HG02973 (cell line): ENCODE data around the gene BRSK1.

Source experiments
- ATAC-seq: cut with Tn5 transposase; IDR thresholded peaks from one replicate; pipeline ENCODE4 v1.9.1; 2021; ENCODE audit warnings: moderate library complexity; ENCODE audit not compliant: unreplicated experiment

The BRSK1 gene

GRCh38 chr19:55303477-55303876 lies 19.7 kb downstream of the BRSK1 start:
- no peak for ATAC-seq

- ATAC-seq, result no peak
Measured at GRCh38 chr19:55304279-55304978, 20.6 kb downstream of the BRSK1 start.

- ATAC-seq, result no peak
Measured at GRCh38 chr19:55304980-55305379, 21.2 kb downstream of the BRSK1 start.

GRCh38 chr19:55305491-55305890 lies 21.7 kb downstream of the BRSK1 start:
- ATAC-seq, result no peak

- ATAC-seq, result no peak
Measured at GRCh38 chr19:55305983-55306562, 22.3 kb downstream of the BRSK1 start.

- ATAC-seq, result no peak
Measured at GRCh38 chr19:55306712-55307111, 22.9 kb downstream of the BRSK1 start.

- ATAC-seq, result no peak
Measured at GRCh38 chr19:55308281-55308680, 24.5 kb downstream of the BRSK1 start.

- ATAC-seq, result no peak
Measured at GRCh38 chr19:55309448-55309847, 25.7 kb downstream of the BRSK1 start.

GRCh38 chr19:55310498-55310897 lies 26.7 kb downstream of the BRSK1 start:
- ATAC-seq, result no peak

- no peak for ATAC-seq
Measured at GRCh38 chr19:55311397-55311796, 27.6 kb downstream of the BRSK1 start.

GRCh38 chr19:55311797-55312196 lies 28.0 kb downstream of the BRSK1 start:
- ATAC-seq, result no peak

- ATAC-seq, result no peak
Measured at GRCh38 chr19:55312621-55313512, 29.1 kb downstream of the BRSK1 start.

GRCh38 chr19:55314396-55314795 lies 30.6 kb downstream of the BRSK1 start:
- ATAC-seq, result no peak

GRCh38 chr19:55315956-55316525 lies 32.2 kb downstream of the BRSK1 start:
- no peak for ATAC-seq

GRCh38 chr19:55316646-55317045 lies 32.8 kb downstream of the BRSK1 start:
- ATAC-seq, result no peak

GRCh38 chr19:55319785-55320184 lies 36.0 kb downstream of the BRSK1 start:
- no peak for ATAC-seq

GRCh38 chr19:55320844-55321419 lies 37.1 kb downstream of the BRSK1 start:
- ATAC-seq, result no peak

- no peak for ATAC-seq
Measured at GRCh38 chr19:55321466-55322137, 37.8 kb downstream of the BRSK1 start.

- no peak for ATAC-seq
Measured at GRCh38 chr19:55322204-55322885, 38.5 kb downstream of the BRSK1 start.

- ATAC-seq, result no peak
Measured at GRCh38 chr19:55324662-55325061, 40.9 kb downstream of the BRSK1 start.
